K562 (cell line): ENCODE results near the gene VSTM1. TPM values are rescaled to one million over a fixed set of nuclear protein-coding genes. Genes with fewer than 3 reads are reported as not detected.

Experiments
- ATF3 ChIP-seq, 2 experiments: fragments of 450-650 bp in 1 of 2; sonication (generic) in 1 of 2; formaldehyde crosslinking in 1 of 2; IDR thresholded peaks in 1 of 2; conservative IDR thresholded peaks in 1 of 2; 2 replicates each; pipeline versions ENCODE4 v1.6.1 to v1.8.1; 2016 to 2023; ENCODE audit warnings: mild to moderate bottlenecking in 2 of 2, moderate library complexity in 2 of 2, inconsistent platforms in 1 of 2, missing genetic modification reagents in 1 of 2
- ATF7 ChIP-seq: fragments of 450-650 bp; IDR thresholded peaks from 2 replicates; pipeline ENCODE4 v1.7.1; 2014; ENCODE audit warnings: mild to moderate bottlenecking, moderate library complexity
- C11orf30 ChIP-seq: fragments of 450-650 bp; IDR thresholded peaks from 2 replicates; pipeline ENCODE4 v1.6.1; 2016; ENCODE audit warnings: low read depth, mild to moderate bottlenecking
- DIDO1 ChIP-seq: fragments of 450-650 bp; IDR thresholded peaks from 2 replicates; pipeline ENCODE4 v1.6.1; 2016; ENCODE audit warnings: low read depth, missing biosample characterization, missing genetic modification characterization
- HDAC8 ChIP-seq: fragments of 450-650 bp; IDR thresholded peaks from 2 replicates; pipeline ENCODE4 v1.6.1; 2016; ENCODE audit warnings: mild to moderate bottlenecking, missing genetic modification characterization, moderate library complexity, missing compliant biosample characterization
- KDM2B ChIP-seq: fragments of 250-450 bp; sonication (Bioruptor Pico); IDR thresholded peaks from 2 replicates; pipeline ENCODE4 v1.8.0; 2021; ENCODE audit warnings: mild to moderate bottlenecking, moderate library complexity
- MYC ChIP-seq, 2 experiments: fragments of 250-450 bp in 1 of 2; sonication (Bioruptor Pico) in 1 of 2; IDR thresholded peaks; 2 replicates each; pipeline versions ENCODE4 v1.5.1 to v1.6.1; 2012 to 2021; ENCODE audit warnings: low read depth in 2 of 2, borderline replicate concordance in 1 of 2, improper control_type of control experiment in 1 of 2, low read length in 1 of 2, mild to moderate bottlenecking in 1 of 2, moderate library complexity in 1 of 2
- NR0B1 ChIP-seq: fragments of 450-650 bp; IDR thresholded peaks from one replicate; pipeline ENCODE4 v1.6.1; 2018; ENCODE audit warnings: mild to moderate bottlenecking, moderate library complexity; ENCODE audit not compliant: partially characterized antibody
- RBM15 ChIP-seq: fragments of 200-400 bp; formaldehyde crosslinking; IDR thresholded peaks from 2 replicates; pipeline ENCODE4 v1.6.1; 2018; ENCODE audit warnings: mild to moderate bottlenecking, low read length, moderate library complexity; ENCODE audit not compliant: insufficient read depth
- SMARCA4 ChIP-seq: fragments of 450-650 bp; IDR thresholded peaks from 2 replicates; pipeline ENCODE4 v1.6.1; 2016
- SMARCA5 ChIP-seq: fragments of 450-650 bp; IDR thresholded peaks from 2 replicates; pipeline ENCODE4 v1.6.1; 2016
- SMC3 ChIP-seq: conservative IDR thresholded peaks from 2 replicates; pipeline ENCODE4 v1.6.1; 2011; ENCODE audit warnings: low read depth, low read length, improper control_type of control experiment; ENCODE audit not compliant: insufficient read depth
- ZEB2 ChIP-seq: fragments of 450-650 bp; IDR thresholded peaks from 2 replicates; pipeline ENCODE4 v1.6.1; 2016
- ZNF124 ChIP-seq: sonication (generic); formaldehyde crosslinking; IDR thresholded peaks from 2 replicates; pipeline ENCODE4 v1.8.1; 2022; ENCODE audit warnings: missing genetic modification reagents
- ZNF23 ChIP-seq: fragments of 250-450 bp; sonication (Bioruptor Pico); IDR thresholded peaks from 2 replicates; pipeline ENCODE4 v1.4.0; 2020; ENCODE audit warnings: mild to moderate bottlenecking
- ZNF398 ChIP-seq: fragments of 250-450 bp; sonication (Bioruptor Pico); IDR thresholded peaks from 2 replicates; pipeline ENCODE4 v1.8.0; 2021; ENCODE audit warnings: moderate library complexity, mild to moderate bottlenecking, inconsistent platforms
- ZNF518B ChIP-seq: fragments of 250-450 bp; sonication (Bioruptor Pico); IDR thresholded peaks from 2 replicates; pipeline ENCODE4 v1.5.0; 2021; ENCODE audit warnings: mild to moderate bottlenecking, moderate library complexity
- ZNF76 ChIP-seq: fragments of 250-450 bp; sonication (Bioruptor Pico); IDR thresholded peaks from 2 replicates; pipeline ENCODE4 v1.4.0; 2020; ENCODE audit warnings: mild to moderate bottlenecking, moderate library complexity, borderline replicate concordance
- ZSCAN29 ChIP-seq: fragments of 450-650 bp; IDR thresholded peaks from 2 replicates; pipeline ENCODE4 v1.6.1; 2017
- polyA plus RNA-seq, 8 experiments: library from polyadenylated mRNA; depleted of rRNA in 4 of 8; stranded (reverse) in 5 of 8; unstranded in 3 of 8; fragments of >200 nt; fragmentation: Nextera tagmentation in 2 of 8; fragmentation: Illumina TruSeq in 1 of 8; extraction: Ambion mirVana in 2 of 8; extraction: Trizol in 1 of 8; gene quantifications; 2 replicates each; pipeline versions ENCODE4 v1.2.1 to v1.2.3, GENCODE V29; 2011 to 2014; ENCODE audit warnings: inconsistent platforms in 1 of 8, missing spikeins in 1 of 8
- total RNA-seq, 7 experiments: library from RNA; depleted of rRNA in 6 of 7; stranded (reverse); fragments of >200 nt in 6 of 7; fragmentation: Illumina TruSeq in 2 of 7; extraction: Trizol in 2 of 7; gene quantifications; 2 replicates each; pipeline versions ENCODE4 v1.2.1 to v1.2.3, GENCODE V29; 2011 to 2021; ENCODE audit warnings: low replicate concordance in 1 of 7

VSTM1 gene
- total and polyA plus RNA-seq, 9 of the 15 experiments (the other 6 are each of a cell fraction or from before 2014, with no cell fraction given): not detected

- TF ChIP-seq ZNF76 (CRISPR knock-in tag) (no peak), ZSCAN29 (no peak), ATF3 (IDR thresholded peaks at IDR 0.05) (no peak), ATF3 (CRISPR knock-in tag; conservative IDR thresholded peaks at IDR 0.05) (no peak), SMC3 (0 out of 2 replicates have a peak, but pooled peaks have one; percentile 13), KDM2B (CRISPR knock-in tag) (no peak), ZNF398 (CRISPR knock-in tag) (no peak), DIDO1 (tag) (peak; percentile 27; the same call in 1 of the 2 replicates), ATF7 (peak; percentile 72; the same call in 1 of the 2 replicates), ZEB2 (no peak), ZNF23 (CRISPR knock-in tag) (no peak), MYC (IDR thresholded peaks at IDR 0.05; ENCODE audit: low read depth, low read length) (peak; percentile 76), MYC (CRISPR knock-in tag; IDR thresholded peaks at IDR 0.05; ENCODE audit: borderline replicate concordance, low read depth) (peak; percentile 44; the same call in 1 of the 2 replicates), RBM15 (no peak), ZNF124 (CRISPR knock-in tag) (no peak), HDAC8 (no peak), SMARCA4 (no peak), SMARCA5 (no peak; the same call in 1 of the 2 replicates), C11orf30 (peak; percentile 93), ZNF518B (CRISPR knock-in tag) (no peak), NR0B1 (no peak)
Observed at GRCh38 chr19:54102421-54103169, 38.9 kb upstream of the VSTM1 start, which contains the start of gene NDUFA3 (continued).
